ENCODE results near the gene KRT83.
"Not testable (repeated sequence)": the region's sequence is repeated elsewhere in the genome, so short reads cannot be mapped to it uniquely, and the experiment has no call there.

KRT83 gene

GRCh38 chr12:52308806-52309425 is 12.3 kb downstream of the KRT83 start:
- DNase-seq (ENCODE audit: low read depth) = no peak

- peak; percentile 41 for DNase-seq (ENCODE audit: low read depth)
Observed at GRCh38 chr12:52307836-52308805, 13.1 kb downstream of the KRT83 start.

- no peak for DNase-seq (ENCODE audit: low read depth)
Observed at GRCh38 chr12:52306731-52307130, 14.5 kb downstream of the KRT83 start.

- DNase-seq (ENCODE audit: low read depth) = no peak
Observed at GRCh38 chr12:52305921-52306705, 15.1 kb downstream of the KRT83 start.

- DNase-seq (ENCODE audit: low read depth) = peak; percentile 13
Observed at GRCh38 chr12:52304941-52305411, 16.2 kb downstream of the KRT83 start.

DNA sequence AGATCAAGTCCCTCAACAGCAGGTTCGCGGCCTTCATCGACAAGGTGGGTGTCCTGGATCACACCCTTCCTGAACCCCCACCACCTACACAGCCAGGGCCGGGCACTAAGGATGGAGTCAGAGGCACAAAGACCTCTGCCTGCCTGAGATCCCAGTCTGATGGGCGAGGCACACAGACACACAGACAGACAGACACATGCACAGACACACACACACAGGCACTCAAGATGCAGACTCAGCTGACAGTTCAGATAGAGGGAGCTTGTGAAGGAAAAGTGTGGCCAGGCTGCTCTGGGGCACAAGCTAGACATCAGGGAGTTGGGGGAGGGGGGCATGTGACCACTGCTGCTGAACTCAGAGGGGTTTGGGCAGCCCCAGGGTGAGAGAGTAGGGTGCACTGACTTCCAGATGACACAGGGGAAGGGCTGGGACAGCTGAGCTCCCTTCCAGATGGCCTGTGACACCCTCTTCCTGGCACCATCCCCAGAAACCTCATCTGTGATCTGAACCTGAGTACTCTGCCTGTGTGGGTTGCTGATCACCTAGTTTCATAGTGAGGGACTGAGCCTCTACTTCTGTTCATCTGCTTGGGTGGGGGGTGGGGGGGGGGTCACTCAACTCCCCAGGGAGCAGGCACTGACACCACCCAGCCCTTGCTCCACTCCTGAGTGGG is 18.8 kb downstream of the KRT83 start:
- not testable (repeated sequence) for DNase-seq (ENCODE audit: low read depth)

DNA sequence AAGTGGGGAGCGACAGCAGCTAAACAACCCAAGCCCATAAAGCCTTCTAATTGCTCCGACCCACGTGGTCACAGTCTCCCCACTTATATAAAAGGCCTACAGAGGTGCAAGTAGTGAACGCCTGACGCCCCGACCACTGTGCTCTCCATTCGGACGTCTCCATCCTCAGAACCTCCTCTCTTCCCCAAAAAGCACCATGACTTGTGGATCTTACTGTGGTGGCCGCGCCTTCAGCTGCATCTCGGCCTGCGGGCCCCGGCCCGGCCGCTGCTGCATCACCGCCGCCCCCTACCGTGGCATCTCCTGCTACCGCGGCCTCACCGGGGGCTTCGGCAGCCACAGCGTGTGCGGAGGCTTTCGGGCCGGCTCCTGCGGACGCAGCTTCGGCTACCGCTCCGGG is 19.5 kb downstream of the KRT83 start:
- not testable (repeated sequence) for DNase-seq (ENCODE audit: low read depth)

GRCh38 chr12:52300796-52301691 is 20.2 kb downstream of the KRT83 start:
- DNase-seq (ENCODE audit: low read depth) = no peak

DNA sequence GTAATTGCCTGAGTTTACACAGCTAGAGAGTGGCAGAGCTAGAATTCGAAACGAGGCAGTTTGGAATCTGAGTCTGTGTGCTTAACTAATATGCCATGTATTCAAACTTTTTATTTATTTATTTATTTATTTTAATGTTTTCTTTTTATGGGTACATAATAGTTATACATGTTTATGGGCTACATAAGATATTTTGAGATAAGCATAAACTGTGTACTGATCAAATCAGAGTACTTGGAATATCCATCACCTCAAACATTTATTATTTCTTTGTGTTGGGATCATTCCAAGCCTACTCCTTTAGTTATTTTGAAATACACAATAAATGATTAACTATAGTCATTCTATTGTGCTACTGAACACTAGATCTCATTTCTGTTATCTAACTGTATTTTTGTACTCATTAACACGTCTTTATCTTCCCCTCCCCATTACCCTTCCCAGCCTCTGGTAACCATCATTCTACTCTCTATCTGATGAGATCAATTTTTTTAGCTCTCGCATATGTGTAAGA is 22.5 kb downstream of the KRT83 start:
- no peak for DNase-seq (ENCODE audit: low read depth)

DNA sequence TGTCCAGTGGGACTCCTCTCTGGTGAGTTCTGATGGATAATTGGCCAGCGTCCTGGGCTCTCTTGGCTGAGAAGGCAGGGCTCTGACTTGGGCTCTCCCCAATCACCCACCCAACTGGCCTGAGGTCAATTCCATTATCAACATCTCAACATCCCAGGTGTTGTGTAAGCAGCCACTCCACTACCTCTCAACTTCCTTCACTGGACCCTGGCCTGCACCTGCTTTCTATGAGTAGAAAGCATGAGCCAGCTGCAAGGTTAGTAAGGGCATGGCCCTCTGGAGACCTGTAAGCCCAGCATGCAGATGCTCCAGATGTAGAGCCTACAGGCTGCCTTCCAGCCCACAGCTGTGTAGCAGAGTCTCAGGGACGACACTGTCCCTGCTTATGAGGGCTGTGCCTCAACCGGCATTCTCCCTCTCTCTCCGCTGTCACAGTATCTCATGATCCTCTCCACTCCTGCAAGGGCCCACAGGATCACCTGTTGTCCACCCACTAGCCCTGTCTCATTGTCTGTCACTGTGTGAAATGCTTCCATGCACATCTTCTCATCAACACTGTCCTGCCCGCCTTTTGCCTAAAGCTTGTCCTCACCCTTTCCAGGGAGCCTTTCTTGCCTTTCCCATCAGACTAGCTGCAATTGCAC is 24.5 kb downstream of the KRT83 start:
- no peak for DNase-seq (ENCODE audit: low read depth)

- DNase-seq (ENCODE audit: low read depth) = no peak
Observed at GRCh38 chr12:52295663-52296062, 25.5 kb downstream of the KRT83 start.

GRCh38 chr12:52294803-52295202 is 26.4 kb downstream of the KRT83 start:
- no peak for DNase-seq (ENCODE audit: low read depth)

- no peak for DNase-seq (ENCODE audit: low read depth)
Observed at GRCh38 chr12:52293926-52294325, 27.3 kb downstream of the KRT83 start.

DNA sequence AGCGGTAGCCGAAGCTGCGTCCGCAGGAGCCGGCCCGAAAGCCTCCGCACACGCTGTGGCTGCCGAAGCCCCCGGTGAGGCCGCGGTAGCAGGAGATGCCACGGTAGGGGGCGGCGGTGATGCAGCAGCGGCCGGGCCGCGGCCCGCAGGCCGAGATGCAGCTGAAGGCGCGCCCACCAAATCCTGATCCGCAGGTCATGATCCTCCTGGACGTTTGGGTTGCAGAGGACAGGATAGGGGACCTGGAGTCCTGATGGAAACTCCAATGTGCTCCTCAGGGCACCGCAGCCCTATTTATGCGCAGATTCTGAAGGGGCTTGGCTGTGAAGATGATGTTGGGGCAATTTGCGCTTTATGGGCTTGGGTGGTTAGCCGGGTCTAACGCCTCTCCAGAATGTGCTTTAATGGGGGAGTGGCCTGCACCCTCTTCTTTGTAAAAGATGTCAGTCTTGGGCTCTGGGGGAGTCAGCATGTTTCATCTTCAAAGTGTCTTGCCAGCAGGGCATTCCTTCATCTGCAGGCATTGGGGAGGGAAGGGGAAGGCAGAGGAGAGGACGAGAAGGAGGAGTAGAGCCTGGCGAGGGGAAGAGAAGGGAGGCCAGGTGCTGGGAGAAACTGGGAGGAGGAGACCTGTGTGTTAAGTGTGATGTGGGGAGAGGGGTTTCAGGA is 29.8 kb downstream of the KRT83 start, which contains the start of gene KRT81:
Gene KRT81 (minus strand): TSS at position 268 of the 669 bp plus-strand sequence. CDS start 69 bp downstream, at position 199.
- no peak for DNase-seq (ENCODE audit: low read depth)

DNA sequence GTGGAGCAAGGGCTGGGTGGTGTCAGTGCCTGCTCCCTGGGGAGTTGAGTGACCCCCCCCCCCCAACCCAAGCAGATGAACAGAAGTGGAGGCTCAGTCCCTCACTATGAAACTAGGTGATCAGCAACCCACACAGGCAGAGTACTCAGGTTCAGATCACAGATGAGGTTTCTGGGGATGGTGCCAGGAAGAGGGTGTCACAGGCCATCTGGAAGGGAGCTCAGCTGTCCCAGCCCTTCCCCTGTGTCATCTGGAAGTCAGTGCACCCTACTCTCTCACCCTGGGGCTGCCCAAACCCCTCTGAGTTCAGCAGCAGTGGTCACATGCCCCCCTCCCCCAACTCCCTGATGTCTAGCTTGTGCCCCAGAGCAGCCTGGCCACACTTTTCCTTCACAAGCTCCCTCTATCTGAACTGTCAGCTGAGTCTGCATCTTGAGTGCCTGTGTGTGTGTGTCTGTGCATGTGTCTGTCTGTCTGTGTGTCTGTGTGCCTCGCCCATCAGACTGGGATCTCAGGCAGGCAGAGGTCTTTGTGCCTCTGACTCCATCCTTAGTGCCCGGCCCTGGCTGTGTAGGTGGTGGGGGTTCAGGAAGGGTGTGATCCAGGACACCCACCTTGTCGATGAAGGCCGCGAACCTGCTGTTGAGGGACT is 30.6 kb downstream of the KRT83 start:
- not testable (repeated sequence) for DNase-seq (ENCODE audit: low read depth)

GRCh38 chr12:52287816-52288805 is 33.1 kb downstream of the KRT83 start:
- not testable (repeated sequence) for DNase-seq (ENCODE audit: low read depth)

Measured in stimulated activated CD8-positive, alpha-beta memory T cell treated with anti-CD3 and anti-CD28 coated beads, Interleukin-4, amount 100 ng/mL, for 24 hours (primary cell).